ENCODE measurements around the gene TESK2.

DNA sequence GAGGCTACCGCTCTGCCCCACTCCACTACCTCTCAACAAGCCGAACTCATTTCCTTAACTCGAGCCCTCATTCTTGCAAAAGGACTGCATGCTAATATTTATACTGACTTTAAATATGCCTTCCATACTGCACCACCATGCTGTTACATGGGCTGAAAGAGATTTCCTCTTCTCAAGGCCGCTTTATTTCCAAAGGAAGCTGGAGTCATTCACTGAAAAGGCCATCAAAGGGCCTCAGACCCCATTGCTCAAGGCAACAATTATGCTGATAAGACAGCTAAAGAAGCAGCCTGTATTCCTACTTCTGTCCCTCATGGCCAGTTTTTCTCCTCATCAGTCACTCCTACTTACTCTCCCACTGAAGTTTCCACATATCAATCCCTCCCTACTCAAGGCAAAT, 171.2 kb downstream of the TESK2 start:
- no peak for TF ChIP-seq RAD21 (IDR thresholded peaks at IDR 0.05; ENCODE audit: low read depth)
- TF ChIP-seq, protein P1, sequence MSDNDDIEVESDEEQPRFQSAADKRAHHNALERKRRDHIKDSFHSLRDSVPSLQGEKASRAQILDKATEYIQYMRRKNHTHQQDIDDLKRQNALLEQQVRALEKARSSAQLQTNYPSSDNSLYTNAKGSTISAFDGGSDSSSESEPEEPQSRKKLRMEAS (IDR thresholded peaks at IDR 0.05) = no peak
- TF ChIP-seq YY1 (IDR thresholded peaks at IDR 0.05; ENCODE audit: low read depth) = no peak

All from Ishikawa (cell line).